Skeletal muscle satellite cell (primary cell): ENCODE measurements around the gene DNAJA1.

Source experiments
- H3K27me3 ChIP-seq: 2 replicates; pipeline ENCODE4 v1.7.0; 2013; ENCODE audit warnings: low read length; ENCODE audit not compliant: control insufficient read depth, insufficient read depth
- H3K36me3 ChIP-seq: 2 replicates; pipeline ENCODE4 v1.7.0; 2013; ENCODE audit warnings: mild to moderate bottlenecking, control low read depth, low read length; ENCODE audit not compliant: insufficient read depth
- H3K4me1 ChIP-seq: 2 replicates; pipeline ENCODE4 v1.7.0; 2013; ENCODE audit warnings: low read length; ENCODE audit not compliant: control insufficient read depth, insufficient read depth
- H3K4me2 ChIP-seq: 2 replicates; pipeline ENCODE4 v1.7.0; 2013; ENCODE audit warnings: mild to moderate bottlenecking, low read length
- H3K4me3 ChIP-seq: 2 replicates; pipeline ENCODE4 v1.7.0; 2013; ENCODE audit warnings: low read length
- H3K9ac ChIP-seq: 2 replicates; pipeline ENCODE4 v1.7.0; 2013; ENCODE audit warnings: mild to moderate bottlenecking, low read depth, low read length, moderate library complexity
- H3K9me3 ChIP-seq: replicated peaks from 2 replicates; pipeline ENCODE4 v1.7.0; 2013; ENCODE audit warnings: mild to moderate bottlenecking, control low read depth, low read length

Gene DNAJA1

GRCh38 chr9:33030285-33030684 lies 5.2 kb downstream of the DNAJA1 start:
- no peak overlapping the region for H3K9ac ChIP-seq
- peak overlapping the region; percentile 64 for H3K4me2 ChIP-seq
- H3K9me3 ChIP-seq = no peaks in the 10 kb centered on the region
- H3K4me3 ChIP-seq = no peak overlapping the region
- no peaks in the 10 kb centered on the region for H3K27me3 ChIP-seq
- H3K36me3 ChIP-seq = peaks cover 79% of the 10 kb centered on the region
- peaks cover 36% of the 10 kb centered on the region for H3K4me1 ChIP-seq

GRCh38 chr9:33032292-33032691 lies 7.2 kb downstream of the DNAJA1 start:
- Histone ChIP-seq H3K4me1 (peaks cover 27% of the 10 kb centered on the region), H3K9ac (no peak overlapping the region), H3K27me3 (no peaks in the 10 kb centered on the region), H3K4me3 (no peak overlapping the region), H3K36me3 (peaks cover 89% of the 10 kb centered on the region), H3K4me2 (no peak overlapping the region), H3K9me3 (no peaks in the 10 kb centered on the region)

DNA sequence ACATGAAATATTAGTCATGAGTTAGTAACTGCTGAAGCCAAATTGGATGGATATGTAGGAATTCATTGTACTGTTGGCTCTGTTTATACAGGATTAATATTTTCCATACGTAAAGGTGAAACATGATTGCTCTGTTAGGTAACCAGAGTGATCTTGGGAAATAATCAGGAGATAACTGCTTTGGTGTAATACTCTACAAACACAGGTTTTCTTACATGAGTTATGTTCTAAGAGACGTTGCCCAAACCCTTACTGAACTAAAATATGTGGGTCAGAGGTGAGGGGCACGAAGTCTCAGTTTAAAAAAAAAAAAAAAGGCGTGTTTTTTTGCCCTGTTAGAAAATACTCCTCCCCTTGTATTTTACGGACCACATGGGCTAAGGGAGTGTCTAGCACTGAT lies 7.8 kb downstream of the DNAJA1 start:
- Histone ChIP-seq H3K36me3 (peaks cover 89% of the 10 kb centered on the region), H3K9me3 (no peaks in the 10 kb centered on the region), H3K4me1 (peaks cover 23% of the 10 kb centered on the region), H3K4me3 (no peak overlapping the region), H3K27me3 (no peaks in the 10 kb centered on the region), H3K4me2 (no peak overlapping the region), H3K9ac (no peak overlapping the region)

DNA sequence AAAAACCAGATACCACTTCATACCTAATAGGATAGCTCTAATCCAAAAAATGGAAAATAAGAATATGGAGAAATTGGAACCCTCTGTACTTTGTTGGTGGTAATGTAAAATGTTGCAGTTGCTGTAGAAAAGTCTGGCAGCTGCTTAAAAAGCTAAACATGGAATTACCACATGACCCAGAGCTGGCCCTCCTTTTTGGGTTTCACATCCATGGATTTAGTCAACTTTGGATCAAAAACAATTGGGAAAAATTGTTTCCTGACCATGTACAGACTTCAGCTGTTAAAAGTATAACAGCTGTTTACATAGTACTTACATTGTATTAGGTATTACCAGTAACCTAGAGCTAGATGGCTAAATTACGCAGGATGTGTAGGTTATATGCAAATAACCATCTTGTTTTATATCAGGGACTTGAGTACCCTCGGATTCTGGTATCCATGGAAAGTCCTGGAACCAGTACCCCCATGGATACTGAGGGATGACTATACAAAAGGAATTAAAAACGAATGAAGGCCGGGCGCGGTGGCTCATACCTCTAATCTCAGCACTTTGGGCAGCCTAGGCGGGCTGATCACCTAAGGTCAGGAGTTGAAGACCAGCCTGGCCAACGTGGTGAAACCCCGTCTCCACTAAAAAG lies 15.8 kb downstream of the DNAJA1 start:
- Histone ChIP-seq H3K9ac (no peak overlapping the region), H3K4me2 (no peak overlapping the region), H3K27me3 (no peaks in the 10 kb centered on the region), H3K4me3 (no peak overlapping the region), H3K4me1 (peaks cover 12% of the 10 kb centered on the region), H3K36me3 (peaks cover 50% of the 10 kb centered on the region), H3K9me3 (no peaks in the 10 kb centered on the region)

DNA sequence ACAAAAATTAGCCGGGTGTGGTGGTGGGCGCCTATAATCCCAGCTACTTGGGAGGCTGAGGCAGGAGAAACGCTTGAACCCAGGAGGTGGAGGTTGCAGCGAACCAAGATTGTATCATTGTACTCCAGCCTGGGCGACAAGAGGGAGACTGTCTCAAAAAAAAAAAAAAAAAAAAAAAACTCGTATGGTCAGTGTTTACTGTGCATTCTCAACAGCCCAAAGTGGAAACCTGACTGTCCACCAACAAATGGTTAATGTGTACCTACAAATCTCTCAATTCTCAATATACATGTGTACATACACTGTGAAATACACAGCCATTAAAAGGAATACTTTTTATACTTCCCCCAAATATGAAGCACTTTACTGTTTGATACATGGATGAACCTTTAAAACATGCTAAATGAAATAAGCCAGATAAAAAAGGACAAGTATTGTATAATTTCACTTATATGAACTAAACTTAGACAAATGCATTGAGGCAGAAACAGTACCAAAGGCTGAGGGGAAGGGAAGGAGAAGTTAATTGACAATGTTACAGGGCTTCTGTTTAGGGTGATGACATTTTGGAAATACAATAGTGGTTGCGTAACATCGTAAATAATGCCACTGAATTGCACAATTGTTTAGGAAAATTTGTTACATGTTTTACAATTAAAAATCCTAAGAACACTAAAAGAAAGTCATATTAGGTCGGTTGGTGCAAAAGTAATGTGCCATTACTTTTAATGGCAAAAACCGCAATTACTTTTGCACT lies 16.5 kb downstream of the DNAJA1 start:
- H3K4me2 ChIP-seq = no peak overlapping the region
- no peaks in the 10 kb centered on the region for H3K9me3 ChIP-seq
- peaks cover 12% of the 10 kb centered on the region for H3K4me1 ChIP-seq
- no peak overlapping the region for H3K9ac ChIP-seq
- H3K4me3 ChIP-seq = no peak overlapping the region
- peaks cover 47% of the 10 kb centered on the region for H3K36me3 ChIP-seq
- no peaks in the 10 kb centered on the region for H3K27me3 ChIP-seq

GRCh38 chr9:33042473-33042872 lies 17.4 kb downstream of the DNAJA1 start:
- peaks cover 12% of the 10 kb centered on the region for H3K4me1 ChIP-seq
- H3K36me3 ChIP-seq = peaks cover 40% of the 10 kb centered on the region
- H3K9me3 ChIP-seq = no peaks in the 10 kb centered on the region

GRCh38 chr9:33043671-33044070 lies 18.6 kb downstream of the DNAJA1 start:
- Histone ChIP-seq H3K4me3 (peak overlapping the region; percentile 77), H3K36me3 (peaks cover 31% of the 10 kb centered on the region), H3K9me3 (no peaks in the 10 kb centered on the region), H3K4me1 (peaks cover 12% of the 10 kb centered on the region), H3K27me3 (no peaks in the 10 kb centered on the region), H3K9ac (peak overlapping the region; percentile 84), H3K4me2 (peak overlapping the region; percentile 89)

More at GRCh38 chr9:33042473-33042872, 17.4 kb downstream of the DNAJA1 start:
- no peak overlapping the region for H3K9ac ChIP-seq
- no peak overlapping the region for H3K4me3 ChIP-seq
- no peak overlapping the region for H3K4me2 ChIP-seq
- no peaks in the 10 kb centered on the region for H3K27me3 ChIP-seq

DNA sequence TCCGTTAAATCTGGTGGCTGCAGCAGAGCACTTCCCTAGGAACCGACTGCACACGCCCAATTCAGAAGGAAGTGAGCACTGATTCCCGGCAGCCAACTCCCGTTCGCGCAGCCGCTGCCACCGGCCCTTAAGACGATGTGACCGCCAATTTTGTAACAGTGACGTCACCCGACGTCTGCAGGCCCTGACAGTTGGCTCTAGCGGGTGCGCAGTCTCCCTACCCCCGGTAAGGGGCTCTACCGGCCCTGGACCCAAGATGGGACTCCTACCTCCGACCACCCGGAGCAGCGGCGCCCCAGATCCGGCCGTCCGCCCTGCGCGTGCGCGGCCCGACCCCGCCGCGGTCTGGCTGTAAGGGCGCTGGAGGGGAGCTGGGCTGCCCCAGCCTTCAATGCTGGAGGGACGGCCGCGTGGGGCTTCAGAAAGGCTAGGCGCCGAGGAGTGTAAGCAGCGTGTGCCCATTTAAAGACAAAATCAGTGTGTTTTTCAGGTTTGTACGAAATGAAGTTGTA lies 19.1 kb downstream of the DNAJA1 start:
- Histone ChIP-seq H3K4me2 (peak overlapping the region; percentile 89), H3K4me3 (peak overlapping the region; percentile 77), H3K27me3 (no peaks in the 10 kb centered on the region), H3K36me3 (peaks cover 28% of the 10 kb centered on the region), H3K9ac (peak overlapping the region; percentile 84), H3K4me1 (peaks cover 12% of the 10 kb centered on the region), H3K9me3 (no peaks in the 10 kb centered on the region)

DNA sequence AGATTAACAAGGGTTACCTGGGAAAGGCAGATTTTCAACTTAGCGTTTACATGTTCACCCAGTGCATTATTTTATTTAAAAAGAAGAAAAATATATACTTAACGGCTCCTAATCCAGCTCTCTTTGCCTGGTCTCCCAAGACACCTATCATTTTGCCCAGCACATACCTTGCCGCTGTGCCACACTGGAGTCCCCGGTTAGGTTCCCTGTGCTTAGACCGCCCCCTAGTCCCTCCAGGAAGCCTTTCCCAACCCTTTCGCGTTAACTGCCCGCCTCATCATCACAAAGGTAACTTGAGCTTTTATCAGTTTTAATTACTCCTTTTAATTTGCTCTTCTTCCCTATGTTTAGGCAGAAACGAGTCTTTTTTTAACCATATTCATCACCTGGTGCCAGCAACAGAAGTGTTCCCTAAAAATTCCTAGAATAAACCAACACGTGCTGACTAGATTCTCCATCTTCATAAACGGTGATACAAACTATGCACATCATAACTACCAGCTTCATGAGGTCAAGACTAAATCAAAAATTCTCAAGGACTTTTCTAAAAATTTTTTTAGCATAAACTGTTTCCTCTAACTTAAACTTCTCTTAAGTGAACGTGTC lies 19.7 kb downstream of the DNAJA1 start:
- H3K9me3 ChIP-seq = no peaks in the 10 kb centered on the region
- H3K9ac ChIP-seq = peak overlapping the region; percentile 84
- H3K36me3 ChIP-seq = peaks cover 24% of the 10 kb centered on the region
- H3K4me1 ChIP-seq = peaks cover 12% of the 10 kb centered on the region
- H3K27me3 ChIP-seq = no peaks in the 10 kb centered on the region
- H3K4me3 ChIP-seq = peak overlapping the region; percentile 77
- peak overlapping the region; percentile 89 for H3K4me2 ChIP-seq

DNA sequence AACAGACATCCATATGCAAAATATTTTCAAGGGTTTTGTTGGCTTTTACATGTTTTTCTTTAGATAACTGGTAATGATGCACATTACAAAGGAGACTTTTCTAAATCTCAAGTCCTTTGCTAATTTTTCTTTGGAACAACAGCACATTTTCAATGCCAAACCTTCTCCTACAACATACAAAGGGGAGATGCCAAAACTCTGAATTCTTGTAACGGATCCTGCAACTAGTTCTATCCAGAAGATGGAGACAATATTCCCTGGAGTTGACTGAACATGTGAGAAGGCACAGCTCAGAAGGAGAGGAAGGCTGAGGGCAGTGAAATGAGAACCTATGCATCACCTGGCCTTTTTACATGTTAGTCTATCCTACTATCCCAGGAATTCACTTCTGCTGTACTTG lies 21.0 kb downstream of the DNAJA1 start:
- H3K4me1 ChIP-seq = peaks cover 12% of the 10 kb centered on the region
- no peaks in the 10 kb centered on the region for H3K27me3 ChIP-seq
- H3K4me3 ChIP-seq = no peak overlapping the region
- H3K9me3 ChIP-seq = no peaks in the 10 kb centered on the region
- peaks cover 15% of the 10 kb centered on the region for H3K36me3 ChIP-seq
- no peak overlapping the region for H3K4me2 ChIP-seq
- no peak overlapping the region for H3K9ac ChIP-seq

GRCh38 chr9:33048054-33048465 lies 23.0 kb downstream of the DNAJA1 start:
- Histone ChIP-seq H3K4me1 (peaks cover 12% of the 10 kb centered on the region), H3K4me2 (no peak overlapping the region), H3K9ac (no peak overlapping the region), H3K36me3 (peaks cover 28% of the 10 kb centered on the region), H3K9me3 (no peaks in the 10 kb centered on the region), H3K27me3 (no peaks in the 10 kb centered on the region), H3K4me3 (no peak overlapping the region)
